CD8-positive, alpha-beta memory T cell (primary cell): ENCODE results near the gene KLHL29. TPM values are rescaled to one million over a fixed set of nuclear protein-coding genes. Genes with fewer than 3 reads are reported as not detected.

Experiments used
- CTCF ChIA-PET: fragments of 350-600 bp; sonication (Branson Sonifier 250); formaldehyde crosslinking; loops from one replicate; lab custom pipeline; 2021; ENCODE audit warnings: antibody characterized with exemption; lab: Charles Lee
- POLR2A ChIA-PET: fragments of 350-600 bp; sonication (Branson Sonifier 250); formaldehyde crosslinking; loops from one replicate; lab custom pipeline; 2021; ENCODE audit warnings: antibody characterized with exemption; lab: Charles Lee
- DNase-seq, 5 donors: peaks; one replicate each; pipeline versions ENCODE4 v3.0.0 to v3.0.0-alpha.2; 2020 to 2022; ENCODE audit warnings: mixed read lengths in 1 of 5
- H3K27ac ChIP-seq: one replicate; pipeline ENCODE4 v1.7.0; 2013; ENCODE audit warnings: low read depth, mild to moderate bottlenecking, low read length, moderate library complexity
- H3K27me3 ChIP-seq: 2 replicates; pipeline ENCODE4 v1.7.0; 2013; ENCODE audit warnings: low read length, mild to moderate bottlenecking; ENCODE audit not compliant: insufficient read depth, poor library complexity, severe bottlenecking
- H3K36me3 ChIP-seq: 2 replicates; pipeline ENCODE4 v1.7.0; 2013; ENCODE audit warnings: mild to moderate bottlenecking, low read length, moderate library complexity; ENCODE audit not compliant: insufficient read depth
- H3K4me1 ChIP-seq: 2 replicates; pipeline ENCODE4 v1.7.0; 2013; ENCODE audit warnings: mild to moderate bottlenecking, low read length, moderate library complexity; ENCODE audit not compliant: insufficient read depth
- H3K4me3 ChIP-seq: 2 replicates; pipeline ENCODE4 v1.7.0; 2013; ENCODE audit warnings: mild to moderate bottlenecking, low read length
- H3K9me3 ChIP-seq: 2 replicates; pipeline ENCODE4 v1.7.0; 2013; ENCODE audit warnings: mild to moderate bottlenecking, low read length
- H3K27ac Mint-ChIP-seq, 8 donors: one replicate each; pipeline ENCODE4 v1.8.0; 2020 to 2021; ENCODE audit warnings: mixed read lengths in 8 of 8, mild to moderate bottlenecking in 6 of 8, inconsistent platforms in 3 of 8, moderate library complexity in 3 of 8
- H3K27me3 Mint-ChIP-seq, 2 donors: one replicate each; pipeline ENCODE4 v1.8.0; 2020 to 2021; ENCODE audit warnings: mixed read lengths in 2 of 2, mild to moderate bottlenecking in 1 of 2, moderate library complexity in 1 of 2
- H3K36me3 Mint-ChIP-seq, 3 donors: one replicate each; pipeline ENCODE4 v1.8.0; 2020 to 2021; ENCODE audit warnings: mixed read lengths in 3 of 3, inconsistent platforms in 1 of 3, mild to moderate bottlenecking in 1 of 3
- H3K4me1 Mint-ChIP-seq, 3 donors: one replicate each; pipeline ENCODE4 v1.8.0; 2020 to 2021; ENCODE audit warnings: mixed read lengths in 3 of 3, inconsistent platforms in 1 of 3, mild to moderate bottlenecking in 1 of 3
- H3K4me3 Mint-ChIP-seq, 7 donors: one replicate each; pipeline ENCODE4 v1.8.0; 2020 to 2021; ENCODE audit warnings: mixed read lengths in 7 of 7, mild to moderate bottlenecking in 6 of 7, moderate library complexity in 4 of 7, inconsistent platforms in 2 of 7
- H3K9me3 Mint-ChIP-seq, 5 donors: one replicate each; pipeline ENCODE4 v1.8.0; 2020 to 2022; ENCODE audit warnings: mixed read lengths in 5 of 5, mild to moderate bottlenecking in 3 of 5, moderate library complexity in 2 of 5, inconsistent platforms in 1 of 5
- polyA plus RNA-seq: library from polyadenylated mRNA; unstranded; fragments of 300-500 nt; fragmentation: Illumina TruSeq; gene quantifications from one replicate; pipeline ENCODE4 v1.2.3, GENCODE V29; 2021
- total RNA-seq, 2 experiments: library from RNA; stranded (reverse); gene quantifications; one replicate each; pipeline ENCODE4 v1.2.3, GENCODE V29; 2021

KLHL29 gene
- total and polyA plus RNA-seq, 3 experiments from 2014 or later = 0.11 to 0.21 (median 0.13) TPM

- no peaks in the 10 kb centered on the region for H3K36me3 Mint-ChIP-seq
- H3K4me3 ChIP-seq = no peak overlapping the region
- H3K4me3 Mint-ChIP-seq = no peak overlapping the region
- no peaks in the 10 kb centered on the region for H3K36me3 ChIP-seq
- H3K9me3 Mint-ChIP-seq = no peaks in the 10 kb centered on the region
- no peak overlapping the region for H3K27ac ChIP-seq
- H3K4me1 ChIP-seq = no peaks in the 10 kb centered on the region
- H3K9me3 ChIP-seq = no peaks in the 10 kb centered on the region
- POLR2A ChIA-PET = no interaction called here
- CTCF ChIA-PET = no interaction called here
- H3K27ac Mint-ChIP-seq = no peak overlapping the region
- no peak for DNase-seq
- no peaks in the 10 kb centered on the region for H3K27me3 ChIP-seq
- H3K4me1 Mint-ChIP-seq = no peaks in the 10 kb centered on the region
- peaks cover 12 to 30% of the 10 kb centered on the region in 2 donors for H3K27me3 Mint-ChIP-seq
Measured at GRCh38 chr2:23480957-23481797, 96.2 kb downstream of the KLHL29 start.

- Mint-ChIP-seq H3K27me3 (peaks cover 11 to 30% of the 10 kb centered on the region in 2 donors), H3K36me3 (no peaks in the 10 kb centered on the region), H3K9me3 (no peaks in the 10 kb centered on the region)
Measured at GRCh38 chr2:23482188-23482587, 97.2 kb downstream of the KLHL29 start.

DNA sequence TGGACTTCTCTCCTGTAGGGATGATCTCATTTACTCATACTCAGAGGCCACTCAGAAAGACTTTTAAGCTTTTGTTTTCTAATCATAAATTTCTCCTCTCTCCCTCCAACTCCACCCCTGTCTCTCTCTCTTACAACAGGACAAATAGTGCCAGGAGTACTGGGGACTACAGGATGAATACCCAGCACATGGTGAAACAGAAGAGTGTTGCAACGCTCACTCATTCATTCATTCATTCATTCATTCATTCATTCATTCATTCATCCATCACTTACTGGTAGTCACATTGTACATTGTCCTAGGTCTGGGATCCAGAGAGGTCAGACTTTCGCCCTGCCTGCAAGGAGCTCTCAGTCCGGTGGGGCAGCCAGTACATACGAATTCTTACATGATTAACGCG lies 97.6 kb downstream of the KLHL29 start:
- ChIA-PET CTCF (no interaction called here), POLR2A (no interaction called here)
- Mint-ChIP-seq H3K4me3 (no peak overlapping the region), H3K36me3 (no peaks in the 10 kb centered on the region), H3K9me3 (no peaks in the 10 kb centered on the region), H3K27me3 (peaks cover 12 to 30% of the 10 kb centered on the region in 2 donors), H3K4me1 (no peaks in the 10 kb centered on the region), H3K27ac (no peak overlapping the region)
- Histone ChIP-seq H3K36me3 (no peaks in the 10 kb centered on the region), H3K4me3 (no peak overlapping the region), H3K4me1 (no peaks in the 10 kb centered on the region), H3K27me3 (no peaks in the 10 kb centered on the region), H3K9me3 (no peaks in the 10 kb centered on the region), H3K27ac (no peak overlapping the region)
- no peak for DNase-seq

More at GRCh38 chr2:23482188-23482587, 97.2 kb downstream of the KLHL29 start:
- H3K9me3 ChIP-seq = no peaks in the 10 kb centered on the region
- no peaks in the 10 kb centered on the region for H3K27me3 ChIP-seq
- no peak overlapping the region for H3K4me3 ChIP-seq
- Mint-ChIP-seq H3K4me3 (no peak overlapping the region), H3K4me1 (no peaks in the 10 kb centered on the region), H3K27ac (no peak overlapping the region)
- no peak overlapping the region for H3K27ac ChIP-seq
- H3K4me1 ChIP-seq = no peaks in the 10 kb centered on the region
- DNase-seq = no peak
- ChIA-PET CTCF (no interaction called here), POLR2A (no interaction called here)
- no peaks in the 10 kb centered on the region for H3K36me3 ChIP-seq

DNA sequence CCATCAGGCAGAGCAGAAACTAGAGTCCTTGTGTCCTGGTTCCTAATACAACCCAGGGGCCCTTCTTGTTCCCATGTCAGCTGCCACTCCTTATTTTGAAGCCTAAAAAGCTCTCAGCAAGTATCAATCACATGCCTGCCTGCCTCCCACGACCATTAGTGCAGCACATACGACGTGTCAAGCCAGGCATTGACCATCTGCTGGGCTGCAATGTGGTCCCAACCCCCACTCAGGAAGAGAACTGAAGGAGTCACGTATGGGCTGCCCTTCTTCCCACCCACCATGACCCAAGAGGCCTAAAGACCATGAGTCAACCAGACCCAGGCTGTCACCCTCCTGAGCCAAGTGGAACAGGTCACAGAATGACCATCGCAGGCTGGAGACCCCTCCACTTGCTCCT lies 98.8 kb downstream of the KLHL29 start:
- Histone ChIP-seq H3K36me3 (no peaks in the 10 kb centered on the region), H3K9me3 (no peaks in the 10 kb centered on the region), H3K4me3 (no peak overlapping the region), H3K27ac (no peak overlapping the region), H3K4me1 (no peaks in the 10 kb centered on the region), H3K27me3 (no peaks in the 10 kb centered on the region)
- peaks cover 8 to 34% of the 10 kb centered on the region in 2 donors for H3K27me3 Mint-ChIP-seq
- ChIA-PET POLR2A (no interaction called here), CTCF (no interaction called here)
- DNase-seq = no peak
- no peak overlapping the region for H3K4me3 Mint-ChIP-seq
- H3K9me3 Mint-ChIP-seq = no peaks in the 10 kb centered on the region
- no peak overlapping the region for H3K27ac Mint-ChIP-seq
- H3K36me3 Mint-ChIP-seq = no peaks in the 10 kb centered on the region
- H3K4me1 Mint-ChIP-seq = no peaks in the 10 kb centered on the region

DNA sequence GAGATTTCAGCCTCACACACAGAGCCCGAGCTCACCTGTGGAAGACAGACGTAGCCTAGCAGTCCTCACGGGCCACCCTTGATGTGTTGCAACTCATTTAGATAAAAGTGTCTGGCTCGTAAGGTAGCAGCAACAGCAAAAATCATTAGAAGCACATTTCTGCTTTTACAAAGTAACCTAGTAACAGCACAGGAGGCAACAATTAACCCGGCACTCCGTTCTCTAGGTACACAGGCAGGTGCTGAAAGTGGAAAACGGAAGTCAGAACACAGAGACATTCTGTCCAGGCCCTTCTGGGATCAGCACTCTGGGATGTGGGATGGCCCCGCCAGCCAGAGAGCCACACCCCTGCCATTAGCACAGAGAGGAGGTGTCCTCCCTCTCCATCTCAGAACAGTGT lies 99.3 kb downstream of the KLHL29 start:
- DNase-seq = no peak
- H3K27ac Mint-ChIP-seq = no peak overlapping the region
- no peaks in the 10 kb centered on the region for H3K4me1 ChIP-seq
- no peaks in the 10 kb centered on the region for H3K27me3 ChIP-seq
- H3K27me3 Mint-ChIP-seq = peaks cover 8 to 35% of the 10 kb centered on the region in 2 donors
- no peaks in the 10 kb centered on the region for H3K9me3 ChIP-seq
- no peak overlapping the region for H3K27ac ChIP-seq
- ChIA-PET CTCF (no interaction called here), POLR2A (no interaction called here)
- H3K36me3 ChIP-seq = no peaks in the 10 kb centered on the region
- H3K4me1 Mint-ChIP-seq = no peaks in the 10 kb centered on the region
- no peak overlapping the region for H3K4me3 Mint-ChIP-seq
- H3K9me3 Mint-ChIP-seq = no peaks in the 10 kb centered on the region
- no peak overlapping the region for H3K4me3 ChIP-seq
- no peaks in the 10 kb centered on the region for H3K36me3 Mint-ChIP-seq

DNA sequence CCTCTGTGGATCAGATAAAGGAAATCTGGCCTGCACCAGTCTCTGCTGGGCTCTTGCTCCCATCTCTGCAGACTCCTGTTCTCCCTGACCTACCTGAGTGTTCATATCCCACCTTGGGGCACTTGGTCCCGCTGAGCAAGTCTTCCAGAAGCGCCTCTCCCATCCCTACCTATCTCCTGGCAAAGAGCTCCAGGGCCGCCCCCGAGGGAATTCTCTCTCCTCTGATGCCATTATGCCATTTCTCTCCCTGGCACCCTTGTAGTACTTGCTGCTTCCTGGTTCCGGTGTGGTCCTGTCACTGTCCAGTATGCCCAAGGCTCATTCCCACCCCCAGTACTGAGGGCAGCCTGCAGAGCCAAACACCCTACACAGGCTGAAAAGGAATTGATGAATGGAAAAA lies 99.8 kb downstream of the KLHL29 start:
- no peaks in the 10 kb centered on the region for H3K36me3 ChIP-seq
- Mint-ChIP-seq H3K4me3 (no peak overlapping the region), H3K36me3 (no peaks in the 10 kb centered on the region), H3K27me3 (peaks cover 11 to 34% of the 10 kb centered on the region in 2 donors), H3K4me1 (peaks cover 0 to 4% (median 3%) of the 10 kb centered on the region in 3 donors), H3K27ac (no peak overlapping the region), H3K9me3 (no peaks in the 10 kb centered on the region)
- ChIA-PET POLR2A (no interaction called here), CTCF (no interaction called here)
- H3K27me3 ChIP-seq = no peaks in the 10 kb centered on the region
- H3K4me1 ChIP-seq = no peaks in the 10 kb centered on the region
- H3K4me3 ChIP-seq = no peak overlapping the region
- no peaks in the 10 kb centered on the region for H3K9me3 ChIP-seq
- DNase-seq = no peak
- no peak overlapping the region for H3K27ac ChIP-seq

DNA sequence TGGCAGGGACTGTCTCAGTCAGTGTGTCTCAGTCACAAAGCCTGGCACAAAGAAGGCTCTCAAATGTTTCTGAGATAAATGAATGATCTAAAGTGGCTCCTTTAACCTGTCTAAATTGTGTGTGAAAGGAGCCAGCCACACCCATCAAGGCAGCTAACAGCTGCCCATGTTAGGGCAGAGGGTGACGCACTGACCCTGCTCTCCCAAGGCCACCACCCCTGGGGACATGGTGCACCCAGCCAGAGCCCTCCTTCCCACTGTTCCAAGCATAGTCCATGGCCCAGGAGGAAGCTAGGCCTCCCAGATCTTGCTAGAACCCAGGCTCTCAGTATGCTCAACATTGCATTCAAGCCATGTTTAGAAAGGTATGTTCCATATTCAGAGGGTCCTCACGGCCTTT lies 100.3 kb downstream of the KLHL29 start:
- POLR2A ChIA-PET = no interaction called here
- Mint-ChIP-seq H3K27ac (no peak overlapping the region), H3K4me3 (no peak overlapping the region), H3K36me3 (no peaks in the 10 kb centered on the region), H3K9me3 (no peaks in the 10 kb centered on the region), H3K27me3 (peaks cover 8 to 34% of the 10 kb centered on the region in 2 donors), H3K4me1 (peaks cover 0 to 6% (median 4%) of the 10 kb centered on the region in 3 donors)
- Histone ChIP-seq H3K27me3 (no peaks in the 10 kb centered on the region), H3K9me3 (no peaks in the 10 kb centered on the region), H3K4me3 (no peak overlapping the region), H3K27ac (no peak overlapping the region), H3K4me1 (no peaks in the 10 kb centered on the region), H3K36me3 (no peaks in the 10 kb centered on the region)
- CTCF ChIA-PET = no interaction called here
- no peak for DNase-seq

DNA sequence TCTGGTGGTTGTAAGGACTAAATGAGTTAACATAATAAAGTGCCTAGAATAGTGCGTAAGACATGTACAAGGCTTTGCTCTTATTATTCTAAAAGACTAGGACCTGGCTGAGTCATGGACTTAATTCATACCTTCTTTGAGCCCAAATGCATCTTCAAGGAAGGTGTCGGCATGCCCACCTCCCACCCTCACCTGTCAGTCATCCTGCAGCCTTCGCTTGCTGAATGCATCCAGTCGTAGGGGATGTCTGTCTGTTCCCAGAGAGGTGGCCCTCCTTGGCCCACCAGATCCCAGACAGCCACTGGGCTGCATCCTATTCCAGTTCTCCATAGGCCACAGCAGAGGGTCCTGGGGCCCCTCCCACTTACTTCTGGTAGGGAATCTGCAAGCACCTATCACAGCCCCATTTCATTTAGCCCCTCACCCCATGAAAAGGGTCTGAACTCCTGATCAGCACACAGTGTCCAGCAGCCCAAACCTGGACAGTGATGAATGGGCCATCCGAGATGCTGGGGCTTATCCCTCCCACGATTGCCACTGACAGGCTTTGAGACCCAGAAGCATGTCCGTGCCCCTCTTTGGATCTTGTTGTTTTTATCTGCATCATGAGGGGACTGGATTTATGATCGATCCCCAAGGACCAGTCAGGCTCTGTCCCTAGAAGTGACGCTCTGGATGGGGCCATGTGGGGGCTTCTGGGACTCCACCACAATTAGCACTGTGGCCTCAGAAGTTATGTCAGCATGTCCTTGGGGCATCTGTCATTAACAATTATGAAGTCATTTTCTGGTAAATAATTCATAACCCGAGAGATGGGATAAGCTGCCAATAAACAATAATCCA lies 101.1 kb downstream of the KLHL29 start:
- Histone ChIP-seq H3K27ac (no peak overlapping the region), H3K9me3 (no peaks in the 10 kb centered on the region), H3K27me3 (no peaks in the 10 kb centered on the region), H3K36me3 (no peaks in the 10 kb centered on the region), H3K4me1 (no peaks in the 10 kb centered on the region), H3K4me3 (no peak overlapping the region)
- Mint-ChIP-seq H3K27ac (no peak overlapping the region), H3K4me3 (no peak overlapping the region), H3K9me3 (no peaks in the 10 kb centered on the region), H3K27me3 (peaks cover 7 to 26% of the 10 kb centered on the region in 2 donors), H3K36me3 (no peaks in the 10 kb centered on the region), H3K4me1 (peaks cover 0 to 6% (median 4%) of the 10 kb centered on the region in 3 donors)
- ChIA-PET POLR2A (no interaction called here), CTCF (no interaction called here)
- no peak for DNase-seq
